ENCODE data around the gene PLK2.

The PLK2 gene

DNA sequence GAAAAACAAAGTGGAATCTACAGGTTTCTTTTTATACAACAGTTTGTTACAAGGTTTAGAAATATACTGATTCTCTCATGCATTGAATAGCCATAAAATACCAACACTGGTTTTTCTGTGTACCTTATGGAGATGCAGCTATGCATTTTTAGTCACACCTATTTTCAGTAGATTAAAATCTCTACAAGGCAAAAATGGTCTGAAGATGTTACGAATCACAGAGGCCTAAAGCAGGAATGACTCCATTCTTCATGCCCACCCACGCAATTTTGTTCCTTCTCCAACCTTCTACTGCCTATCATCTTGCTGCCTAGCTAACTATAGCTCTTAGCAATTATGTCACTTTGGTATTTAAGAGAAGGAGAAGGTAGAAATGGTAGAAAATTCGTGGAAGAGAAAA, 9.9 kb downstream of the PLK2 start:
- Histone ChIP-seq H3K36me3 (ENCODE audit: insufficient read depth, insufficient read length, low read length) (peaks cover 24% of the 10 kb centered on the region), H3K9ac (ENCODE audit: insufficient read length, low read depth) (no peak overlapping the region), H3K9me3 (ENCODE audit: insufficient read depth, low read length) (peaks cover 5% of the 10 kb centered on the region; the same call in 1 of the 2 replicates)

DNA sequence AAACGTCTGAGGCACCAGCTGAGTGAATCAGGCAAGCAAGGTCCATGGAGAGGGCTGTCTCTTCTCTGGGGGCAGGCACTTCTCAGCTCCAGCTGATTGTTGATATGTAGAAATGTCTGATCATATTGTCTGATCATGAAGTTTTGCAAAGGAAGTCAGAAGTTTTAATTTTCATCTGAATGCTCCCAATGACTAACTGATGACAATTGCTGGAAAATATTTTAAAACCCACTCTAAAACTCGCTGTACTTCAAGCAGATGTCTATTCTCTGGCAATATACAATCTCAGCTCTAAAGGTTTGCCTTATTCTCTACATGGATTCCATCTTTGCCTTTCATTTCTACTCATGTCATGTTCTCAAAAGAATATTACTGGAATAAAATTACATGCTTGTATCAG, 12.7 kb downstream of the PLK2 start:
- no peaks in the 10 kb centered on the region for H3K27me3 ChIP-seq (ENCODE audit: insufficient read depth, insufficient read length)
- no peak overlapping the region for H3K9ac ChIP-seq (ENCODE audit: insufficient read length, low read depth)
- TF ChIP-seq ZNF274 (IDR thresholded peaks at IDR 0.05; ENCODE audit: low read depth, low read length) (no peak), YY1 (IDR thresholded peaks at IDR 0.05; ENCODE audit: insufficient read depth, insufficient read length) (no peak), SUZ12 (IDR thresholded peaks at IDR 0.05; ENCODE audit: extremely low read depth, insufficient read depth, insufficient read length) (no peak)
- no peak overlapping the region for H3K4me3 ChIP-seq (ENCODE audit: insufficient read length, low read depth)
- no peaks in the 10 kb centered on the region for H3K4me1 ChIP-seq (ENCODE audit: insufficient read depth, insufficient read length)
- H3K36me3 ChIP-seq (ENCODE audit: insufficient read depth, insufficient read length, low read length): peaks cover 3% of the 10 kb centered on the region
- DNase-seq (ENCODE audit: low read depth, low spot score): no peak
- H3K9me3 ChIP-seq (ENCODE audit: insufficient read depth, low read length): peaks cover 5% of the 10 kb centered on the region; the same call in 1 of the 2 replicates

More for the DNA sequence above, 9.9 kb downstream of the PLK2 start:
- Histone ChIP-seq H3K4me1 (ENCODE audit: insufficient read depth, insufficient read length) (no peaks in the 10 kb centered on the region), H3K4me3 (ENCODE audit: insufficient read length, low read depth) (no peak overlapping the region), H3K27me3 (ENCODE audit: insufficient read depth, insufficient read length) (no peaks in the 10 kb centered on the region)
- no peak for DNase-seq (ENCODE audit: low read depth, low spot score)
- no peak for TF ChIP-seq ZNF274 (IDR thresholded peaks at IDR 0.05; ENCODE audit: low read depth, low read length)
- no peak for TF ChIP-seq SUZ12 (IDR thresholded peaks at IDR 0.05; ENCODE audit: extremely low read depth, insufficient read depth, insufficient read length)
- no peak for TF ChIP-seq YY1 (IDR thresholded peaks at IDR 0.05; ENCODE audit: insufficient read depth, insufficient read length)

DNA sequence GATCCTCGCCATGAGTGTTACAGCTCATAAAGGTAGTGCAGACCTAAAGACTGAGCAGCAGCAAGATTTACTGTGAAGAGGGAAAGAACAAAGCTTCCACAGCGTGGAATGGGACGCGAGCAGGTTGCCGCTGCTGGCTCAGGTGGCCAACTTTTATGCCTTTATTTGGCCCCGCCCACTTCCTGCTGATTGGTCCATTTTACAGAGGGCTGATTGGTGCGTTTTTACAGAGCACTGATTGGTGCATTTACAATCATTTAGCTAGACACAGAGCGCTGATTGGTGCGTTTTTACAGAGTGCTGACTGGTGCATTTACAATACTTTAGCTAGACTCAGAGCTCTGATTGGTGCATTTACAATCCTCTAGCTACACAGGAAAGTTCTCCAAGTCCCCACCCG, 13.9 kb downstream of the PLK2 start:
- no peak overlapping the region for H3K9ac ChIP-seq (ENCODE audit: insufficient read length, low read depth)
- no peaks in the 10 kb centered on the region for H3K36me3 ChIP-seq (ENCODE audit: insufficient read depth, insufficient read length, low read length)
- no peak overlapping the region for H3K4me3 ChIP-seq (ENCODE audit: insufficient read length, low read depth)
- H3K9me3 ChIP-seq (ENCODE audit: insufficient read depth, low read length): peaks cover 5% of the 10 kb centered on the region; the same call in 1 of the 2 replicates
- H3K27me3 ChIP-seq (ENCODE audit: insufficient read depth, insufficient read length): no peaks in the 10 kb centered on the region
- H3K4me1 ChIP-seq (ENCODE audit: insufficient read depth, insufficient read length): no peaks in the 10 kb centered on the region
- DNase-seq (ENCODE audit: low read depth, low spot score): no peak
- TF ChIP-seq YY1 (IDR thresholded peaks at IDR 0.05; ENCODE audit: insufficient read depth, insufficient read length): no peak
- no peak for TF ChIP-seq SUZ12 (IDR thresholded peaks at IDR 0.05; ENCODE audit: extremely low read depth, insufficient read depth, insufficient read length)
- no peak for TF ChIP-seq ZNF274 (IDR thresholded peaks at IDR 0.05; ENCODE audit: low read depth, low read length)

DNA sequence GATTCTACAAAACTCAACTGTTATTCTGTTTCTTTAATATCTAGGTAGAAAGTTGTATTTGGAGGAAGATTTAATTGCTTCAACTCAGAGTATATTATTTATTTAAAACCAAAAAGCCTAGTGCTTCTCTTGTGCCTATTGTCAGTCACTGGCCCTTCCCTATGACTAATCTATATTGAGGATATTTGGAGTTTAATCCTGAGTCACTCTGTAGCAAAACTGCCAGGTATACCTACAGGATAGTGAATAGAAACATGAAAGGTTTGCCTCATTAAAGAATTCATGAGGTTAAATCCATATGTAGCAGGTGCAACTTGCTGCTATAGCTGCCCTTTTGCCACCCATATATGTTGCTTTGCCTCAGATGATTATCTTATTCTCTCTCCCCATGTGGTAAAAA, 15.1 kb downstream of the PLK2 start:
- Histone ChIP-seq H3K4me1 (ENCODE audit: insufficient read depth, insufficient read length) (no peaks in the 10 kb centered on the region), H3K27me3 (ENCODE audit: insufficient read depth, insufficient read length) (no peaks in the 10 kb centered on the region), H3K36me3 (ENCODE audit: insufficient read depth, insufficient read length, low read length) (no peaks in the 10 kb centered on the region), H3K9ac (ENCODE audit: insufficient read length, low read depth) (no peak overlapping the region), H3K4me3 (ENCODE audit: insufficient read length, low read depth) (no peak overlapping the region), H3K9me3 (ENCODE audit: insufficient read depth, low read length) (peaks cover 5% of the 10 kb centered on the region; the same call in 1 of the 2 replicates)
- DNase-seq (ENCODE audit: low read depth, low spot score): no peak
- TF ChIP-seq ZNF274 (IDR thresholded peaks at IDR 0.05; ENCODE audit: low read depth, low read length): no peak
- no peak for TF ChIP-seq YY1 (IDR thresholded peaks at IDR 0.05; ENCODE audit: insufficient read depth, insufficient read length)
- no peak for TF ChIP-seq SUZ12 (IDR thresholded peaks at IDR 0.05; ENCODE audit: extremely low read depth, insufficient read depth, insufficient read length)

DNA sequence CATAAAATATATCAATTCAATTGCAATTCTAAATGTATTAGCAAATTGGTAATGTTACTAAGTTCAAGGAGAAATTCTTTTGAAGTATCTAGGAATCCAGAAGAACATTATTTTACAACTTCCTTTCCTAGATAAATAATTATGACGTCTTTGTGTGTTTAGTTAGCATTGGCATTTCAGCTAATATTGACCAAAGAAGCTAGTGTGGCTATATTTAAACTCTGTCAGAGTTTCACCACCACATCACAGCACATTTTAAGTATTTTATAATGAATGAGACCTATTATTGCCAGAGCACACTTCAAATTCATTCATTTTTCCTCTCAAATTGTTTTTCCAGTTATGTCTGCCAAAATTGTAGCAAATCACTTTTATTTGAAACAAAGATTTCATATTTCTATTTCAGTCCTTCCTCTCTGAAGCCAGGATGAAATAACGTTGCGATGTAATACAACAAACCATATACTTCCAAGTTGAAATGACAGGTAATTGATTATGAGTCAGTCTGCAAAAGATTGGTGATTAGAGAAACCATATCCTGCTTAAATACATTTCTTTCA, 18.9 kb downstream of the PLK2 start:
- DNase-seq (ENCODE audit: low read depth, low spot score): no peak
- Histone ChIP-seq H3K9ac (ENCODE audit: insufficient read length, low read depth) (no peak overlapping the region), H3K4me1 (ENCODE audit: insufficient read depth, insufficient read length) (no peaks in the 10 kb centered on the region), H3K36me3 (ENCODE audit: insufficient read depth, insufficient read length, low read length) (no peaks in the 10 kb centered on the region), H3K9me3 (ENCODE audit: insufficient read depth, low read length) (peaks cover under 1% of the 10 kb centered on the region; the same call in 1 of the 2 replicates), H3K27me3 (ENCODE audit: insufficient read depth, insufficient read length) (no peaks in the 10 kb centered on the region), H3K4me3 (ENCODE audit: insufficient read length, low read depth) (no peak overlapping the region)
- TF ChIP-seq SUZ12 (IDR thresholded peaks at IDR 0.05; ENCODE audit: extremely low read depth, insufficient read depth, insufficient read length): no peak
- no peak for TF ChIP-seq ZNF274 (IDR thresholded peaks at IDR 0.05; ENCODE audit: low read depth, low read length)
- no peak for TF ChIP-seq YY1 (IDR thresholded peaks at IDR 0.05; ENCODE audit: insufficient read depth, insufficient read length)

DNA sequence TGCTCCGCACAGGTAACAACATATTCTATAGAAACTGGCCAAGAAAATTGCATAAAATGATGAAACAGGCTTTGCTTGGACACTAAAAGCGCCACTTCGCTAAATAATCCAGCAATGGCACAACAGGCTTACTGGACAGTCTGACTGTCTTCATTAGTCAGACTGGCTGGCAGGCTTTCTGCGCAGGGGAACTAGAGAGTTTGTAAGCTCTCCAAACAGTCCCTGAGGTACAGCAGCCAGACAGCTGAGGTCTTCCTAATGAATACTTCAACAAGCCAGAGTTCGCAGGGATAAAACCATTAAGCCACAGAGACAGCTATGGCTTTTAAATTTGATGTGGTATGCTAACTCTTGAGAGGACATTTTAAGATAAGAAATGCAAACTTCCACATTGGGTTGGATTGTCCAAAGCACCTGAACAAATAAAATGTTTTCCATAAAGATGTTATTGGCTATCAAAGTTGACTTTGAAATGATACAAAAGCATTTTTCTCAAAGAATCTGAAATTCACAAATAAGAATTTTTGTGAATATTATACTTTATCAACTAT, 20.7 kb downstream of the PLK2 start:
- no peak for DNase-seq (ENCODE audit: low read depth, low spot score)
- H3K27me3 ChIP-seq (ENCODE audit: insufficient read depth, insufficient read length): no peaks in the 10 kb centered on the region
- H3K9me3 ChIP-seq (ENCODE audit: insufficient read depth, low read length): no peaks in the 10 kb centered on the region
- no peak overlapping the region for H3K9ac ChIP-seq (ENCODE audit: insufficient read length, low read depth)
- no peak overlapping the region for H3K4me3 ChIP-seq (ENCODE audit: insufficient read length, low read depth)
- H3K4me1 ChIP-seq (ENCODE audit: insufficient read depth, insufficient read length): no peaks in the 10 kb centered on the region
- TF ChIP-seq YY1 (IDR thresholded peaks at IDR 0.05; ENCODE audit: insufficient read depth, insufficient read length): no peak
- no peak for TF ChIP-seq SUZ12 (IDR thresholded peaks at IDR 0.05; ENCODE audit: extremely low read depth, insufficient read depth, insufficient read length)
- no peak for TF ChIP-seq ZNF274 (IDR thresholded peaks at IDR 0.05; ENCODE audit: low read depth, low read length)
- no peaks in the 10 kb centered on the region for H3K36me3 ChIP-seq (ENCODE audit: insufficient read depth, insufficient read length, low read length)

DNA sequence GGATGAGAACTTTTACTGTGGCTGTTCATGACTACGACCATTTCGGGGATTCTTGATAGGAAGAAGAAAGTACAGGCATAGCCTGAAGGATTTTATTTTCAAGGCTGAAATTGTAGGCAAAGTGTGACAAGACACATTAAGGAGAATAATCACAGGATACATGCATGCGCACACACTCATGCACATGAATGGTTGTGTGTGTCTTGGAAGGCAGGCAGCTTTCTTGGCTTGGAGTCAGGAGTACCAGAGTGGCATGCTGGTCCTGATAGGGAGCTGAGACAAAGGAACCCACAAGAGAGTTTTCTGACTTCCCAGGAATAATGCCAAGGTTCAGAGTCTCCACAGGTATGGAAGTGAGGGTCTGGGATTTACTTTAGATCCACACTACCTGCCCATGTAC, 22.2 kb downstream of the PLK2 start:
- no peaks in the 10 kb centered on the region for H3K36me3 ChIP-seq (ENCODE audit: insufficient read depth, insufficient read length, low read length)
- no peaks in the 10 kb centered on the region for H3K4me1 ChIP-seq (ENCODE audit: insufficient read depth, insufficient read length)
- TF ChIP-seq SUZ12 (IDR thresholded peaks at IDR 0.05; ENCODE audit: extremely low read depth, insufficient read depth, insufficient read length) (no peak), ZNF274 (IDR thresholded peaks at IDR 0.05; ENCODE audit: low read depth, low read length) (no peak), YY1 (IDR thresholded peaks at IDR 0.05; ENCODE audit: insufficient read depth, insufficient read length) (no peak)
- no peak overlapping the region for H3K4me3 ChIP-seq (ENCODE audit: insufficient read length, low read depth)
- H3K27me3 ChIP-seq (ENCODE audit: insufficient read depth, insufficient read length): no peaks in the 10 kb centered on the region
- no peak overlapping the region for H3K9ac ChIP-seq (ENCODE audit: insufficient read length, low read depth)
- DNase-seq (ENCODE audit: low read depth, low spot score): no peak
- no peaks in the 10 kb centered on the region for H3K9me3 ChIP-seq (ENCODE audit: insufficient read depth, low read length)
